Measurements from ENCODE around the gene PLAC1. TPM values are rescaled to one million over a fixed set of nuclear protein-coding genes. Genes with fewer than 3 reads are reported as not detected.

PLAC1 gene
- total and polyA plus RNA-seq, 2 experiments from 2014 or later, result 0.50 to 0.83 TPM

- Mint-ChIP-seq H3K9me3 (no peaks in the 10 kb centered on the region; the same call in 2 of the 3 replicates), H3K4me3 (no peak overlapping the region), H3K27me3 (ENCODE audit: insufficient read depth, low read depth, poor library complexity) (peaks cover 7% of the 10 kb centered on the region), H3K36me3 (ENCODE audit: low read depth) (no peaks in the 10 kb centered on the region), H3K27ac (no peak overlapping the region), H3K4me1 (peaks cover 22% of the 10 kb centered on the region)
- Histone ChIP-seq H3K79me2 (replicated peaks; ENCODE audit: insufficient read depth) (no peaks in the 10 kb centered on the region), H3K27ac (ENCODE audit: low read depth) (no peak overlapping the region), H2AFZ (no peak overlapping the region), H3K9me2 (ENCODE audit: insufficient read depth) (no peaks in the 10 kb centered on the region), H3K4me1 (ENCODE audit: insufficient read depth) (peaks cover 8% of the 10 kb centered on the region; the same call in 1 of the 2 replicates), H3K36me3 (ENCODE audit: insufficient read depth) (no peaks in the 10 kb centered on the region), H3K4me3 (no peak overlapping the region), H4K20me1 (replicated peaks; ENCODE audit: insufficient read depth) (no peaks in the 10 kb centered on the region), H3F3A (replicated peaks; ENCODE audit: low read depth) (no peaks in the 10 kb centered on the region), H3K27me3 (ENCODE audit: insufficient read depth) (no peaks in the 10 kb centered on the region), H3K4me2 (no peak overlapping the region)
- no peak for ATAC-seq
- DNase-seq (ENCODE audit: low spot score), result no peak
- TF ChIP-seq POLR2AphosphoS5 (IDR thresholded peaks at IDR 0.05; ENCODE audit: low read depth), result no peak
- TF ChIP-seq STAT1 (IDR thresholded peaks at IDR 0.05; ENCODE audit: unreplicated experiment), result no peak
- no peak for TF ChIP-seq NANOG (IDR thresholded peaks at IDR 0.05; ENCODE audit: borderline replicate concordance)
- TF ChIP-seq CTCF (conservative IDR thresholded peaks at IDR 0.05; ENCODE audit: low read depth in 2 of 2), result no peak
- no peak for TF ChIP-seq ZNF114 (CRISPR knock-in tag; IDR thresholded peaks at IDR 0.05)
- TF ChIP-seq ETS1 (IDR thresholded peaks at IDR 0.05), result no peak
- no peak for TF ChIP-seq ZNF331 (CRISPR knock-in tag; IDR thresholded peaks at IDR 0.05; ENCODE audit: low read depth)
- no peak for TF ChIP-seq EZH2phosphoT487 (IDR thresholded peaks at IDR 0.05; ENCODE audit: unreplicated experiment)
- no peak for TF ChIP-seq EZH2 (IDR thresholded peaks at IDR 0.05; ENCODE audit: low read depth, unreplicated experiment)
- no peak for TF ChIP-seq JUNB (IDR thresholded peaks at IDR 0.05; ENCODE audit: unreplicated experiment)
- no peak for TF ChIP-seq ZNF462 (CRISPR knock-in tag; IDR thresholded peaks at IDR 0.05)
- TF ChIP-seq REST (IDR thresholded peaks at IDR 0.05; ENCODE audit: unreplicated experiment), result no peak
- TF ChIP-seq CREB1 (CRISPR knock-in tag; IDR thresholded peaks at IDR 0.05; ENCODE audit: low read depth), result no peak
Observed at GRCh38 chrX:134664202-134664601, 5.9 kb upstream of the PLAC1 start.
